Chondrocyte (in vitro differentiated cells): Measurements from ENCODE around the gene PRICKLE2. TPM values are rescaled to one million over a fixed set of nuclear protein-coding genes. Genes with fewer than 3 reads are reported as not detected.

Source experiments
- DNase-seq: peaks from one replicate; pipeline ENCODE4 v3.0.0; 2021; ENCODE audit warnings: mixed read lengths, low spot score
- H3K27ac Mint-ChIP-seq: one replicate; pipeline ENCODE4 v1.8.0; 2021; ENCODE audit warnings: mild to moderate bottlenecking, moderate library complexity, mixed read lengths; ENCODE audit not compliant: unreplicated experiment
- H3K27me3 Mint-ChIP-seq: 2 replicates; pipeline ENCODE4 v1.8.0; 2021; ENCODE audit warnings: low read depth, mixed read lengths
- H3K36me3 Mint-ChIP-seq: 2 replicates; pipeline ENCODE4 v1.8.0; 2021; ENCODE audit warnings: low read depth, mixed read lengths
- H3K4me1 Mint-ChIP-seq: 2 replicates; pipeline ENCODE4 v1.8.0; 2021; ENCODE audit warnings: low read depth, mild to moderate bottlenecking, mixed read lengths
- H3K4me3 Mint-ChIP-seq: one replicate; pipeline ENCODE4 v1.8.0; 2021; ENCODE audit warnings: mild to moderate bottlenecking, moderate library complexity, mixed read lengths; ENCODE audit not compliant: unreplicated experiment
- H3K9me3 Mint-ChIP-seq: 2 replicates; pipeline ENCODE4 v1.8.0; 2021; ENCODE audit warnings: low read depth, mixed read lengths
- long read RNA-seq: library from polyadenylated mRNA; stranded (forward); transcript quantifications from one replicate; pipeline ENCODE4 v2.0.0, GENCODE V29; 2021
- total RNA-seq: library from RNA; stranded (reverse); gene quantifications from 3 replicates; pipeline ENCODE4 v1.2.1, GENCODE V29; 2021
- TF ChIP-seq, protein P1 (sequence below): fragments of 200-600 bp; sonication (generic); IDR thresholded peaks from 2 replicates; pipeline ENCODE4 v1.5.0; 2021; ENCODE audit warnings: antibody characterized with exemption, mild to moderate bottlenecking, moderate library complexity

Gene PRICKLE2, protein sequence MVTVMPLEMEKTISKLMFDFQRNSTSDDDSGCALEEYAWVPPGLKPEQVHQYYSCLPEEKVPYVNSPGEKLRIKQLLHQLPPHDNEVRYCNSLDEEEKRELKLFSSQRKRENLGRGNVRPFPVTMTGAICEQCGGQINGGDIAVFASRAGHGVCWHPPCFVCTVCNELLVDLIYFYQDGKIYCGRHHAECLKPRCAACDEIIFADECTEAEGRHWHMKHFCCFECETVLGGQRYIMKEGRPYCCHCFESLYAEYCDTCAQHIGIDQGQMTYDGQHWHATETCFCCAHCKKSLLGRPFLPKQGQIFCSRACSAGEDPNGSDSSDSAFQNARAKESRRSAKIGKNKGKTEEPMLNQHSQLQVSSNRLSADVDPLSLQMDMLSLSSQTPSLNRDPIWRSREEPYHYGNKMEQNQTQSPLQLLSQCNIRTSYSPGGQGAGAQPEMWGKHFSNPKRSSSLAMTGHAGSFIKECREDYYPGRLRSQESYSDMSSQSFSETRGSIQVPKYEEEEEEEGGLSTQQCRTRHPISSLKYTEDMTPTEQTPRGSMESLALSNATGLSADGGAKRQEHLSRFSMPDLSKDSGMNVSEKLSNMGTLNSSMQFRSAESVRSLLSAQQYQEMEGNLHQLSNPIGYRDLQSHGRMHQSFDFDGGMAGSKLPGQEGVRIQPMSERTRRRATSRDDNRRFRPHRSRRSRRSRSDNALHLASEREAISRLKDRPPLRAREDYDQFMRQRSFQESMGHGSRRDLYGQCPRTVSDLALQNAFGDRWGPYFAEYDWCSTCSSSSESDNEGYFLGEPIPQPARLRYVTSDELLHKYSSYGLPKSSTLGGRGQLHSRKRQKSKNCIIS
- 48.2 to 103 TPM (median 60.5 TPM) in 3 replicates for total RNA-seq
- long read RNA-seq, full-length matches to known transcripts = 3 of 14 reads
- long read RNA-seq, partial matches to known transcripts = 2 of 14 reads
- long read RNA-seq, other reads (novel, unspliced or antisense) = 9 of 14 reads

DNA sequence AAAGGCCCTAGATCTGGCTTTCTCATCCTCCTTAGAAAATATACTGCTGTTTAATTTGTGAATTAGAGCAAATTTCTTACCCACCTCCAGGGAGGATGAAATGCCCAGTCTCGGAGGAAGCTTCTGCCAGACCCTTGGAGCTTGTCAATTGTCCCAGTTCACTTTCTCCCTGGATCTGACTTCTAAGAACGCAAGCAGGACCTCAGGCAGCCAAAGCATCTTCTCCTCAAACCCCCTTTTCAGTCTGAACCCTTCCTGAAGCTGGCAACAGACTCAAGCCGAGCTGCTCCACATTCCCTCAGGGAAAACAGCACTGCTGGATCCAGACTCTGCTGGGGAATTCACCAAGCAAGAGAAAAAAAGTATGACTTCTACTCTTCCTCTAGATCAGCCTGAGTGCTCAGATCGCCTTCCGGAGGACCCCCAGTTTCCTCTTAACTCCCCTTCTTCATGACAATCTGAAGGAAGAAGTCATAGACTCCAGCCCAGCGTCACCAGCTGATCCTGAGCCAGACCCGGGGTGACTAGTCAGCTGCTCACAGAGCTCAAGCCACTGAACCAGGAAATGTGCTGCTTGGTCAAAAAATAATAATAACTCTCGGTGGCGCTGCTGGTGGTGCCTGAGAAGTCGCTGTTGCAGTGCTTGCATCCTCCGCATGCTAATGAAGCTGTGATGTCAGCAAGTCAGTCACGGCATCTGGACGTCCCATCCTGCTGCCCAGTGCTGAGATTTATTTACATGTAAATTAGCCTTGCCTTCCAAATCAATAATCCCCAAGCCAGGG lies at the start of gene PRICKLE2:
Gene PRICKLE2, minus strand, starts transcription at position 641 of the 785 bp plus-strand sequence. CDS start 26,539 bp downstream, outside the sequence.
- Mint-ChIP-seq H3K4me1 (peaks cover 86% of the 10 kb centered on the region), H3K27ac (peak within 1 kb of the TSS; percentile 96), H3K9me3 (no peaks in the 10 kb centered on the region), H3K36me3 (no peaks in the 10 kb centered on the region), H3K4me3 (peak within 1 kb of the TSS; percentile 73), H3K27me3 (no peaks in the 10 kb centered on the region)
- no peak for DNase-seq
- TF ChIP-seq, protein P1, sequence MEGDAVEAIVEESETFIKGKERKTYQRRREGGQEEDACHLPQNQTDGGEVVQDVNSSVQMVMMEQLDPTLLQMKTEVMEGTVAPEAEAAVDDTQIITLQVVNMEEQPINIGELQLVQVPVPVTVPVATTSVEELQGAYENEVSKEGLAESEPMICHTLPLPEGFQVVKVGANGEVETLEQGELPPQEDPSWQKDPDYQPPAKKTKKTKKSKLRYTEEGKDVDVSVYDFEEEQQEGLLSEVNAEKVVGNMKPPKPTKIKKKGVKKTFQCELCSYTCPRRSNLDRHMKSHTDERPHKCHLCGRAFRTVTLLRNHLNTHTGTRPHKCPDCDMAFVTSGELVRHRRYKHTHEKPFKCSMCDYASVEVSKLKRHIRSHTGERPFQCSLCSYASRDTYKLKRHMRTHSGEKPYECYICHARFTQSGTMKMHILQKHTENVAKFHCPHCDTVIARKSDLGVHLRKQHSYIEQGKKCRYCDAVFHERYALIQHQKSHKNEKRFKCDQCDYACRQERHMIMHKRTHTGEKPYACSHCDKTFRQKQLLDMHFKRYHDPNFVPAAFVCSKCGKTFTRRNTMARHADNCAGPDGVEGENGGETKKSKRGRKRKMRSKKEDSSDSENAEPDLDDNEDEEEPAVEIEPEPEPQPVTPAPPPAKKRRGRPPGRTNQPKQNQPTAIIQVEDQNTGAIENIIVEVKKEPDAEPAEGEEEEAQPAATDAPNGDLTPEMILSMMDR = peak; percentile 68

DNA sequence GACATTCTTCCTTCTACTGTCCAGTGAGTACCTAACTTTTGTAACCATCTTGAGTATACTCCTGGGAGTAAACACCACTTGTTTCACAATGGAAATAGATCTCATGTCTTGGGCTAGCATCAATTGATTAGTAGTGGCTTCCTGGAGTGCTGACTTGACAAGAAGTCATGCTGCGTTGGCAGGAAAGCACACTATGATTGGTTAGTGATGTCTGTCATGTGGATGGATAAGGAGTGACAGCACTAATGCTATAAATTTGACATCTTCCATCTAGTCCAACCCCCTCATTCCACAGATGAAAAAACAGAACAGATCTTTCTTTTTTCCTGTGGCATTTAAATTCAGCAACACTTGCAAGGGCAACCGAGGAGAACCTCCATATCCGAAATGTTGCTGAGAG lies 47.6 kb upstream of the PRICKLE2 start:
- no peak for DNase-seq

DNA sequence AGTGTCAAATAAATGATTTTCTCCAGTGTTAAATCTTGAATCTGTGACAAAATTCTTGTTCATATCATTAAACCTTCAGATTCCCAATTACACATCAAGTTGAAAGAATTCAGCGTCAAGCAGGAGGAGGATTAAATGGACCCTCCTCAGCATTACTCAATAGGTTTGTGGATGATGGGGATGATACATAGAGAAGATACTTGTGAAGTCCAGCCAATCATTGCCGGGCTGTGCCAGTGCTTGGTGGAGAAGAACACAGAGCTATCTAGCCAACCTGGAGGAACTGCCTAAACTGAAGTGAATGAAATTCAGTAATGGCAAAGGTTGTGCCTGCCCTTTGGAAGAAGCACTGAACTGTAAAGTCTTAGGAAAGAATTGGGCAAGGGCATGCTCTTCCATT lies 47.0 kb upstream of the PRICKLE2 start:
- H3K36me3 Mint-ChIP-seq = peaks cover 8% of the 10 kb centered on the region
- no peaks in the 10 kb centered on the region for H3K27me3 Mint-ChIP-seq
- H3K4me3 Mint-ChIP-seq = no peak overlapping the region
- no peak overlapping the region for H3K27ac Mint-ChIP-seq
- H3K4me1 Mint-ChIP-seq = peaks cover 36% of the 10 kb centered on the region
- peaks cover 12% of the 10 kb centered on the region for H3K9me3 Mint-ChIP-seq
- DNase-seq = no peak
- TF ChIP-seq, protein P1 = no peak

More for the DNA sequence above, 47.6 kb upstream of the PRICKLE2 start:
- Mint-ChIP-seq H3K9me3 (peaks cover 12% of the 10 kb centered on the region), H3K27ac (no peak overlapping the region), H3K4me1 (peaks cover 41% of the 10 kb centered on the region), H3K4me3 (no peak overlapping the region), H3K36me3 (peaks cover 8% of the 10 kb centered on the region), H3K27me3 (no peaks in the 10 kb centered on the region)
- TF ChIP-seq, protein P1 = no peak

DNA sequence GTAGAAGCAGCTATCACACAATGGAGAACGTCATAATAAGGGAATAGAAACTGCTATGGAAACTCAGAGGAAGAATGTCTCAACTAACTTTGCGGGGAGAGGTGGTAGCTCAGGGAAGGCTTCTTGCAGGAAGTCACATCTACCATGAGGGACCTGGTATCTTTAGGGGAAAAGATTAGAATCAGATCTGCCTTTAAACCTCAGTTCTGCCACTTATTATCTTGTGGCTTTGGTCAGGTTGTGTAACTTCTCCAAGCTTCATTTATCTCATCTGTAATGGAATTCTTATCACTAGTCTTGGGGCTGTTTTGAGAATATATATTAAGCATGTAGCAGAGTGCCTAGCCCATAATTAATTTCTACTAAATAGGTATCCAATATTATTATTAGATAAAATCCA lies 46.4 kb upstream of the PRICKLE2 start:
- H3K36me3 Mint-ChIP-seq = peaks cover 8% of the 10 kb centered on the region

More for the DNA sequence above, 46.4 kb upstream of the PRICKLE2 start:
- DNase-seq = no peak
- Mint-ChIP-seq H3K4me3 (no peak overlapping the region), H3K27ac (no peak overlapping the region), H3K9me3 (peaks cover 12% of the 10 kb centered on the region), H3K27me3 (no peaks in the 10 kb centered on the region), H3K4me1 (peaks cover 41% of the 10 kb centered on the region)
- TF ChIP-seq, protein P1 = no peak
